Muscle layer of colon (tissue), 2 donors: ENCODE results near the gene KLHDC2.
"Not testable (repeated sequence)": the region's sequence is repeated elsewhere in the genome, so short reads cannot be mapped to it uniquely, and the experiment has no call there.

Experiments
- H3K27ac ChIP-seq: one replicate; pipeline ENCODE4 v1.7.0; 2013; ENCODE audit warnings: low read depth, mild to moderate bottlenecking, low read length, moderate library complexity
- H3K27me3 ChIP-seq, 2 donors: one replicate each; pipeline ENCODE4 v1.7.0; 2013; ENCODE audit warnings: low read length in 2 of 2, mild to moderate bottlenecking in 2 of 2; ENCODE audit not compliant: insufficient read depth in 2 of 2, control insufficient read depth in 1 of 2
- H3K36me3 ChIP-seq: one replicate; pipeline ENCODE4 v1.7.0; 2013; ENCODE audit warnings: mild to moderate bottlenecking, low read length; ENCODE audit not compliant: insufficient read depth
- H3K4me1 ChIP-seq: one replicate; pipeline ENCODE4 v1.7.0; 2013; ENCODE audit warnings: mild to moderate bottlenecking, low read length; ENCODE audit not compliant: insufficient read depth
- H3K4me3 ChIP-seq, 2 donors: one replicate each; pipeline ENCODE4 v1.7.0; 2013; ENCODE audit warnings: low read length in 2 of 2, low read depth in 1 of 2, mild to moderate bottlenecking in 1 of 2, moderate library complexity in 1 of 2
- H3K9ac ChIP-seq: one replicate; pipeline ENCODE4 v1.7.0; 2013; ENCODE audit warnings: low read length
- H3K9me3 ChIP-seq: one replicate; pipeline ENCODE4 v1.7.0; 2013; ENCODE audit warnings: mild to moderate bottlenecking, low read length
- donor health status: abdominal sarcoma.
- donor health status: Adenocarcinoma of cecum.

The KLHDC2 gene

GRCh38 chr14:49761839-49762551, 6.0 kb upstream of the KLHDC2 start:
- H3K9me3 ChIP-seq = no peaks in the 10 kb centered on the region
- H3K4me1 ChIP-seq = peaks cover 4% of the 10 kb centered on the region
- H3K36me3 ChIP-seq = no peaks in the 10 kb centered on the region
- no peak overlapping the region for H3K9ac ChIP-seq
- H3K4me3 ChIP-seq = no peak overlapping the region
- no peaks in the 10 kb centered on the region for H3K27me3 ChIP-seq
- H3K27ac ChIP-seq = no peak overlapping the region

GRCh38 chr14:49766839-49767238, 1.1 kb upstream of the KLHDC2 start:
- Histone ChIP-seq H3K27ac (peak overlapping the region; percentile 99), H3K27me3 (no peaks in the 10 kb centered on the region), H3K4me1 (peaks cover 28% of the 10 kb centered on the region), H3K9ac (peak overlapping the region; percentile 74), H3K36me3 (no peaks in the 10 kb centered on the region), H3K4me3 (peak overlapping the region; percentile 91 to 94), H3K9me3 (no peaks in the 10 kb centered on the region)

- peak overlapping the region; percentile 91 to 94 for H3K4me3 ChIP-seq
- H3K27me3 ChIP-seq = no peaks in the 10 kb centered on the region
- peak overlapping the region; percentile 74 for H3K9ac ChIP-seq
- H3K9me3 ChIP-seq = no peaks in the 10 kb centered on the region
- H3K27ac ChIP-seq = peak overlapping the region; percentile 99
- peaks cover 28% of the 10 kb centered on the region for H3K4me1 ChIP-seq
- H3K36me3 ChIP-seq = no peaks in the 10 kb centered on the region
These were observed 733 bp upstream of the KLHDC2 start for GRCh38 chr14:49767270-49767570.

GRCh38 chr14:49768301-49769121, 558 bp downstream of the KLHDC2 start:
- H3K36me3 ChIP-seq = no peaks in the 10 kb centered on the region
- peak overlapping the region; percentile 99 for H3K27ac ChIP-seq
- no peaks in the 10 kb centered on the region for H3K9me3 ChIP-seq
- H3K27me3 ChIP-seq = no peaks in the 10 kb centered on the region
- H3K9ac ChIP-seq = peak overlapping the region; percentile 87
- H3K4me3 ChIP-seq = peak overlapping the region; percentile 91 to 94
- peaks cover 28% of the 10 kb centered on the region for H3K4me1 ChIP-seq

GRCh38 chr14:49769171-49769570, 1.2 kb downstream of the KLHDC2 start:
- peaks cover 28% of the 10 kb centered on the region for H3K4me1 ChIP-seq
- H3K36me3 ChIP-seq = peaks cover 5% of the 10 kb centered on the region
- peak overlapping the region; percentile 87 for H3K9ac ChIP-seq
- peak overlapping the region; percentile 99 for H3K27ac ChIP-seq
- H3K4me3 ChIP-seq = peak overlapping the region; percentile 91 to 94
- H3K9me3 ChIP-seq = no peaks in the 10 kb centered on the region
- H3K27me3 ChIP-seq = no peaks in the 10 kb centered on the region

- Histone ChIP-seq H3K4me1 (peaks cover 28% of the 10 kb centered on the region), H3K27ac (no peak overlapping the region), H3K27me3 (no peaks in the 10 kb centered on the region), H3K4me3 (peak overlapping the region in 1 of 2 donors; percentile 94), H3K9ac (peak overlapping the region; percentile 87), H3K9me3 (no peaks in the 10 kb centered on the region), H3K36me3 (peaks cover 10% of the 10 kb centered on the region)
These were observed 1.7 kb downstream of the KLHDC2 start for GRCh38 chr14:49769581-49770211.

- peaks cover 28% of the 10 kb centered on the region for H3K4me1 ChIP-seq
- no peak overlapping the region for H3K4me3 ChIP-seq
- H3K27ac ChIP-seq = no peak overlapping the region
- H3K27me3 ChIP-seq = no peaks in the 10 kb centered on the region
- no peak overlapping the region for H3K9ac ChIP-seq
- no peaks in the 10 kb centered on the region for H3K9me3 ChIP-seq
- peaks cover 17% of the 10 kb centered on the region for H3K36me3 ChIP-seq
These were observed 2.4 kb downstream of the KLHDC2 start for GRCh38 chr14:49770212-49770817.

GRCh38 chr14:49771691-49772090, 3.7 kb downstream of the KLHDC2 start:
- H3K27me3 ChIP-seq, H3K27ac ChIP-seq, H3K9me3 ChIP-seq, H3K9ac ChIP-seq, H3K4me3 ChIP-seq: not testable (repeated sequence)
- Histone ChIP-seq H3K36me3 (peaks cover 25% of the 10 kb centered on the region), H3K4me1 (peaks cover 26% of the 10 kb centered on the region)

GRCh38 chr14:49774106-49774505, 6.2 kb downstream of the KLHDC2 start:
- Histone ChIP-seq H3K27me3 (no peaks in the 10 kb centered on the region), H3K36me3 (peaks cover 42% of the 10 kb centered on the region), H3K9me3 (no peaks in the 10 kb centered on the region), H3K27ac (no peak overlapping the region), H3K9ac (no peak overlapping the region), H3K4me3 (no peak overlapping the region), H3K4me1 (peaks cover 18% of the 10 kb centered on the region)

- Histone ChIP-seq H3K9ac (no peak overlapping the region), H3K4me1 (no peaks in the 10 kb centered on the region), H3K36me3 (peaks cover 84% of the 10 kb centered on the region), H3K27me3 (no peaks in the 10 kb centered on the region), H3K4me3 (no peak overlapping the region), H3K9me3 (no peaks in the 10 kb centered on the region), H3K27ac (no peak overlapping the region)
These were observed 10.5 kb downstream of the KLHDC2 start for GRCh38 chr14:49778421-49778820.

- peaks cover 88% of the 10 kb centered on the region for H3K36me3 ChIP-seq
- H3K27ac ChIP-seq, H3K4me1 ChIP-seq, H3K9ac ChIP-seq, H3K27me3 ChIP-seq, H3K9me3 ChIP-seq, H3K4me3 ChIP-seq: not testable (repeated sequence)
These were observed 13.1 kb downstream of the KLHDC2 start for GRCh38 chr14:49781040-49781439.
